ENCODE measurements around the gene EHBP1. TPM values are rescaled to one million over a fixed set of nuclear protein-coding genes. Genes with fewer than 3 reads are reported as not detected.

EHBP1 gene
- total and polyA plus RNA-seq, 8 donors = 10.2 to 142 (median 37.9) TPM

- 96 to 100% (median 100%) methylated on average over 2 of the region's 2 CpGs for WGBS, 5 donors
Measured at GRCh38 chr2:62923881-62924280, 218.4 kb downstream of the EHBP1 start.

GRCh38 chr2:62928015-62928414 is 222.5 kb downstream of the EHBP1 start:
- no peaks in the 10 kb centered on the region for H3K27me3 ChIP-seq
- H3K9me3 ChIP-seq = peaks cover 0 to 9% (median 0%) of the 10 kb centered on the region in 4 donors
- TF ChIP-seq POLR2A (IDR thresholded peaks at IDR 0.05) (no peak), CTCF (IDR thresholded peaks at IDR 0.05) (no peak), POLR2AphosphoS5 (IDR thresholded peaks at IDR 0.05) (no peak), EP300 (IDR thresholded peaks at IDR 0.05) (no peak)
- no peaks in the 10 kb centered on the region for H3K4me1 ChIP-seq
- WGBS, 5 donors = 83 to 97% (median 92%) methylated on average over 2 of the region's 2 CpGs
- DNase-seq = no peak
- H3K4me3 ChIP-seq = no peak overlapping the region
- H3K36me3 ChIP-seq = peaks cover under 1 to 11% (median 3%) of the 10 kb centered on the region in 4 donors
- H3K27ac ChIP-seq = no peak overlapping the region
- intact Hi-C loops (cut with DNase I; ENCODE audit: low total_unique reads) = no loop called here

More at GRCh38 chr2:62923881-62924280, 218.4 kb downstream of the EHBP1 start:
- no peak overlapping the region for H3K27ac ChIP-seq
- H3K9me3 ChIP-seq = peaks cover 0 to 9% (median 0%) of the 10 kb centered on the region in 4 donors
- TF ChIP-seq POLR2A (IDR thresholded peaks at IDR 0.05) (no peak), POLR2AphosphoS5 (IDR thresholded peaks at IDR 0.05) (no peak), CTCF (IDR thresholded peaks at IDR 0.05) (no peak), EP300 (IDR thresholded peaks at IDR 0.05) (no peak)
- H3K4me3 ChIP-seq = no peak overlapping the region
- H3K4me1 ChIP-seq = no peaks in the 10 kb centered on the region
- no peak for DNase-seq
- H3K27me3 ChIP-seq = no peaks in the 10 kb centered on the region
- intact Hi-C loops (cut with DNase I; ENCODE audit: low total_unique reads) = no loop called here
- peaks cover 8 to 31% (median 16%) of the 10 kb centered on the region in 4 donors for H3K36me3 ChIP-seq

GRCh38 chr2:62931536-62931935 is 226.0 kb downstream of the EHBP1 start:
- no peak for DNase-seq
- no peak overlapping the region for H3K4me3 ChIP-seq
- no peaks in the 10 kb centered on the region for H3K36me3 ChIP-seq
- no peaks in the 10 kb centered on the region for H3K27me3 ChIP-seq
- H3K9me3 ChIP-seq = no peaks in the 10 kb centered on the region
- no peak for TF ChIP-seq CTCF (IDR thresholded peaks at IDR 0.05)
- no peak for TF ChIP-seq POLR2AphosphoS5 (IDR thresholded peaks at IDR 0.05)
- TF ChIP-seq POLR2A (IDR thresholded peaks at IDR 0.05) = no peak
- TF ChIP-seq EP300 (IDR thresholded peaks at IDR 0.05) = no peak
- WGBS, 5 donors = 92 to 98% (median 95%) methylated on average over 3 of the region's 3 CpGs
- H3K27ac ChIP-seq = no peak overlapping the region
- intact Hi-C loops (cut with DNase I; ENCODE audit: low total_unique reads) = no loop called here
- no peaks in the 10 kb centered on the region for H3K4me1 ChIP-seq

GRCh38 chr2:62933398-62933917 is 227.9 kb downstream of the EHBP1 start:
- 60 to 75% (median 70%) methylated on average over 2 of the region's 2 CpGs for WGBS, 5 donors
- TF ChIP-seq POLR2AphosphoS5 (IDR thresholded peaks at IDR 0.05) = no peak
- Histone ChIP-seq H3K36me3 (no peaks in the 10 kb centered on the region), H3K27ac (no peak overlapping the region), H3K4me1 (no peaks in the 10 kb centered on the region), H3K27me3 (no peaks in the 10 kb centered on the region), H3K9me3 (no peaks in the 10 kb centered on the region), H3K4me3 (no peak overlapping the region)
- intact Hi-C loops (cut with DNase I; ENCODE audit: low total_unique reads) = no loop called here
- DNase-seq = no peak

GRCh38 chr2:62934517-62934916 is 229.0 kb downstream of the EHBP1 start:
- H3K4me1 ChIP-seq = no peaks in the 10 kb centered on the region
- H3K4me3 ChIP-seq = no peak overlapping the region
- DNase-seq = no peak
- TF ChIP-seq POLR2AphosphoS5 (IDR thresholded peaks at IDR 0.05) (no peak), POLR2A (IDR thresholded peaks at IDR 0.05) (no peak), EP300 (IDR thresholded peaks at IDR 0.05) (no peak), CTCF (IDR thresholded peaks at IDR 0.05) (no peak)
- H3K36me3 ChIP-seq = no peaks in the 10 kb centered on the region
- intact Hi-C loops (cut with DNase I; ENCODE audit: low total_unique reads) = no loop called here
- 77 to 88% (median 83%) methylated on average over 2 of the region's 2 CpGs for WGBS, 5 donors
- H3K27ac ChIP-seq = no peak overlapping the region
- no peaks in the 10 kb centered on the region for H3K27me3 ChIP-seq
- no peaks in the 10 kb centered on the region for H3K9me3 ChIP-seq

Measured in stomach (tissue), 9 donors.